DMS 273 treated with DMSO at 0.1 percent for 48 hours (cell line): ENCODE results near the gene NOTCH3.

Experiments used
- DNase-seq: peaks from one replicate; lab custom pipeline; 2025; lab: John Stamatoyannopoulos, UW

The NOTCH3 gene

DNA sequence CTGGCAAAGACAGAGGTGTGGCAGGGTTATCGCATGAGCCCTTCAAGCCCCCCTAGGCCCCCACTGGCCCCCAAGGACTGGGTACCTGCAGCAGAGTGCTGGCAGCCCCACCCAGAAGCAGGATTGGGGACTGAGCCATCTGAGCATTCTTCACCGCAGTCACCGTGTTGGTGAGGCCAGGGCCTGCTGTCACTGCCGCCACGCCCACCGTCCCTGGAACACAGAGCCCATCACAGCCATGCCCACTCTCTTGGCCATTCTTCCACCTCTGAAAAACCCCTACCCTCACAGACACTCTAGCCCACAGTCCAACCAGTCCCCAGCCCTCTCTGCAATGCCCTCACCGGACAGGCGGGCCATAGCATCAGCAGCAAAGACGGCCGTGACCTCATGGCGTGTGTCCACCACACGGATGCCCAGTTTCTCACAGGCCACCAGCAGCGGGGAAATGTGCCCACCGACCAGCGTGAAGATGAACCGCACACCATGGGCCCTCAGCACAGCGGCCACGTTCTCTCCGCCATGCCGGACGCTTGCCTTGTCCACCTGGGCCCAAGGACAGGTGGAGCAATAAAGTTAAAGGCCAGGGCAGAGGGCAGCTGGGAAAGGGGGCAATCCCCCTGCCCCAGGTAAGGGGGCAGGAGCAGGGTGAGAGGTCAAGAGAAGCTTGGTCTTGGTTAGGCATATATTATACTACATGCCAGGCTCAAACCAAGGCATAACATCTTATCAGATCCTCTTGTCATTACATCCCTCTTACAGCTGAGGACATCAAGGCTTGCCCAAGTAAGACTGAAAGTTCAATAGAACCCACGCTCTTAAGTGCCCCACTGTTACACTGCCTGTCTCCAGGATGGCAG lies 77.5 kb downstream of the NOTCH3 start:
- DNase-seq, result no peak

DNA sequence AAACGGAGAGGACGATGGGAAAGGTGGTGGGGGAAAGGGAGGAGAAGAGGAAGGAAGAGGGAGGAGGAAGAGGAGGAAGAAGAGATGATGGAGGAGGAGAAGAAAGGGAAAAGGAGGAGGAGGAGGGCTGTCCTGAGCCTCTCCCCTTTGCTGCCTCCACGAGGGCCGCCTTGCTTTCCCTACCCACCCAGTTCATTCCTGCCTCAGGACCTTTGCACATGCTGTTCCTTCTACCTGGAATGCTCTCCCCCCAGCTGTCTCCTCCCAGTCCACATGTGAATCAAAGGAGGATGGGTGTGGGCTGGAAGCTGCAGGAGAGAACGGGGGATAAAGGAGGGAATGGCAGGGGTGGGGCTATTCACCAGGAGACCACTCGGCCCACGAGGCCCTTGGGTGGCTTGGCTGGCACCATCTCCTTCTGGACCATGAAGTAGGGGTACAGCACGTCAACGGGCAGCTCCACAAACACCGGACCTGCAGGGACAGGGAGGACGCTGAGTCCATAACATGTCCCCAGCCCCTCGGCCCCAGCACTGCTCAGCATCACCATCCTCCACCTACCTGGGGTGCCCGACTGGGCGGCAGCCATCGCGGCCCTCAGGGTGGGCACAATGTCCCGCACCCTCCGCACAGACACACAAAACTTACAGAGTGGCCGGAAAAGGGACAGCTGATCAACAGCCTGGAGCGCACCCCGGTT lies 78.3 kb downstream of the NOTCH3 start:
- DNase-seq, result no peak

DNA sequence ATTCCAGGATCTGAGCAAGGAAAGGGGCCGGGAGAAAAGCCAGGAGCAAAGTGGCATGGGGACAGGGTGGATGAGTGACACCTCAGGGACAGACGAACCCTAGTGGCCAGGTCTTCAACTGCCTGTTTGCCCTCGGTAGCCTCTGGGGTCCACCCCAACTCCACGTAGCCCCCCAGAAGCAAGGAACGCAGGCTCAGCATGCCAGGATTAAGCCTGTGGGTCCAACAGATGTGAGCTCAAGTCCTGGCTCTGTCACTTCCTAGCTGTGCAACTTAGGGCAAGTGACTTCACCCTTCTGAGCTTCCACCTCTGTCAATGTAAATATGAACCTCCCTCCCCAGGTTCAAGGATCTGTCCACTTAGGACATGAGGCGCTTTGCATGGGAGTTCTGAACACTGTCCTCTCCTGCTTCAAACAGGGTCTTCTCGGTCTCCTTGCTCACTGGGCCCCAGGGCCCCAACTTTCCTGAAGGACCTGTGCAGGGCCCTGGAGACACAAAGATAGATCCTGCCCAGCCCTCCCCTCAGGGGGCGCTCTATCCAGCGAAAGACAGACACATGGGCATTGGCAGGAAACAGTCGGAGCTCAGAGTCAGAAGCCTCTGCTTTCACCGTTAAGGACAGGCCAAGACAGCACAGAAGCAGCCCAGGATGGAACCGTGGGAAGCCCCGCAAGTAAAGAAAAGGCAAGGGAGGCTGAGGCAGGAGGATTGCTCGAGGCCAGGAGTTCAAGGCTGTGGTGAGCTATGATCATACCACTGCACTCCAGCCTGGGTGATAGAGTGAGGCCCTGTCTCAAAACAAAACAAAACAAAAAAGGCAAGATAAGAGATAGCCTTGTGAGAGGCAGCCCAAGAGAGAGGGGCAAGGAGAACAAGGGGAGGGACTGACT lies 80.4 kb downstream of the NOTCH3 start:
- DNase-seq, result no peak

DNA sequence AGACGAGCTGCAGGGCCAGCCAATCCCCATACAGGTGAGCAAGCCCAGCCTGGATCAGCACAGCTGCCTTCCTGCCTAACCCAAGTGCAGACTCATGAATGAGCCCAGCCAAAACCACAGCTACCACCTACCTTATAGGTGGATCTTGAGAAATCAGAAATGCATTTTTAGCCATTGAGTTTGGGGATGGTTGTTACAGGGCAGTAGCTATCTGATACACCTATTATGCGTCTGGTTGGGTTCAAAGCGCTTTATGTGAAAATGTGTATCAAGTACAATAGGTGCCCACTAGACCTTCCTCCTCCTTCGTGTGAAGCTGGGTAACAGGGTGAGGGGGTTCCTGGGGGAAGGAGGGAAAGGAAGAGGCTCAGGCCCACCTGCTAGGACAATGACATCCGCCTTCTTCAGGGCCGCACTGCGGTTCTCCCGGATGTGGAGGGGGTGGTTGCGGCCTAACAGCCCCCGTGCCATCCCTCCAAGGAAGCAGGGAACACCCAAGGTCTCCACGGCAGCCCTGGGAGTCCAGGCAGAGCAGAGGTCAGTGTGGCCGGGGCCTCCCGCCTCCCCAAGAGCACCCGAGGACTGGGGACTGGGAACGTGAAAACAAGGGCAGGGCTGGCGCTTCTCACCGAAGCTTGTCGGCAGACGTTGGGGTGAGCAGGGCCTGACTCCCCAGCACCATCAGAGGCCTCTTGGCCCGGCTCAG lies 81.9 kb downstream of the NOTCH3 start:
- no peak for DNase-seq

DNA sequence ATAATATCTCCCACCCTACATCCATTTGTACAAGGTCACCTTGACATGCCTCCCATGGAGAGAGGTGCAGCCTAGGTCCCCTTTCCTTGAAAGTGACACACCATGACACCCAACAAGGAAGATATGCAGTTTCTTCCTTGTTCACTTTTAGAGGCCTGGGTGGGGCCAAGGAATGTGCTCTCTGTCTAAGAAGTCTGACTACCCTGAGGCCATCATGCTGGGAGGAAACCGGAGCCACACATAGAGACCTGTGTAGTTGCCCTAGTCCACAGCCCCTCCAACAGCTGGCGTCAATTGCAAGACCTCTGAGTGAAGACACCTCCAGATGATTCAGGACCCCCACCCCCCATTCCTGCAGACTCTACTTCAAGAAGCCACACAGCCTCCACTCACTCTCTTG lies 82.5 kb downstream of the NOTCH3 start:
- no peak for DNase-seq

DNA sequence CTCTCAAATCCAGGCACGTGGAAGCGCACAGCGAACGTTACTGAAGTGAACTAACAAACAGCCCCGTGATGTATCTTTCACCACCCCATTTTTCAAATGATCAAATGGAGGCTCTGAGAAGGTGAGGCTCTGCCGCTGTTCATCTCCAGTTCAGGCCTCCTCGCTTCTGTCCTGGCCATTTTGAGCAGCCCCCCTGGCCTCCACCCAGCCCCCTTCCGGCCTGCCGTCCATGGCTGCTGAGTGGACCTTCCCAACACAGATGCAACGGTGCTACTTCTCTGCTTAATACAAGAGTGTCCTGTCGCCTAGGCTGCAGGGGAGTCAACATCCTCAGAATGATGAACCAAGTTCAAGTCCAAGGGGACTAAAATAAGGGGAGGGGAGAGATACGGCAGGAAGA lies 83.9 kb downstream of the NOTCH3 start:
- DNase-seq, result no peak

DNA sequence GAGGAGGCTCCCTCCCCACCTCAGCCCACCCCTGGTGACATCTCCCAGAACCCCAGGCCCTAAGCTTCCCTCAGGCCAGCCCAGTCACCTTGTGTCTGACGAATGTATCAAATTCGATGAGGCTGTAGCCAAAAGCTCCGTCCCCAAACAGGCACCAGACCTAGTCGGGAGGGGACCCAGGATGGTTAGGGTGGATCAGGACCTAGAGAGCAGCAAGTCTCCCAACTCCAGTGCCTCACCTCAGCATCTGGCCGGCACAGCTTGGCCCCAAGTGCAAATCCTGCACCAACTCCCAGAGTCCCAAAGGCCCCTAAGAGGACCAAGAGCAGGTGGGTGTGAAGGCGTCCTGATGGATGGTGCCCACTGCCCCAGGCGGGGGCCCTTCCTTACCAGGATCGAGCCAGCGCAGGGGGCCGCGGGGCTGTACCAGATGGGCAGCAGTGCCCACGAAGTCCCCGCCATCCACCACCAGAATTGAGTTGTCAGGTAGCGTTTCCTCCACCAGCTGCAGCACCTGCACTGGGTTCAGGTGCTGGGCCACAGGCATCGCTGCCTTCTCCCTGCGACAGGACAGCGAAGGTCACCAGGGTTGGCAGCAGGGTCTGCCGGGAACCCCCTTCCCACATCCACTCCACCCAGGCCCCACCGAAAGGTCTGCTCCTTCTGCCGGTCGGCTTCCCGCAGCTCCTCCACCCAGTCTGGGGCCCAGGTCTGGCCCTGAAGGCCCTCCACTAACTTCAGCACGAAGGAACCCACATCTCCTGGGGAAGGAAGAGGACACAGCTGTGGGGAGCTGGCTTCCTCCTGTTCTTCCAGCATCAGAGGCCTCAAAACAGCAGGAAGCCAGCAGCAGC lies 84.8 kb downstream of the NOTCH3 start:
- DNase-seq, result no peak

DNA sequence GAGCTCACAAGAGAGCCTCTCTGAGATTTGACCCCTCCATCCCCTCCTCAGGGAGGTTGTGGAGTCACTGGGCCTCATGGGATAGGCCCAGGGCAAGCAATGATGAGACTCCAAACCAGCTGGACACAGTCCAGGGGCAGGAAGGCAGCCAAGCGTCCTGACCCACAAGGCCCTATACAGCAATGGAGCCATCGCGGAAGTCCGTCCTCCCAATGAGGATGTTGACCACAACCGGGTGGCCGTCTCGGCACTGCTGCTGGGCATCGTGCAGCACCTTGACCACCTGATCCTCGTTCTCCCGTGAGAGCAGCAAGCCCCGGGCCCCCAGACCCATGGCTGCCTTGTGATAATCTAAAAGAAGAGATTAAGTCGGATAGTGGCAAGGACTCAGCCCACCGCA lies 85.7 kb downstream of the NOTCH3 start:
- DNase-seq, result no peak

DNA sequence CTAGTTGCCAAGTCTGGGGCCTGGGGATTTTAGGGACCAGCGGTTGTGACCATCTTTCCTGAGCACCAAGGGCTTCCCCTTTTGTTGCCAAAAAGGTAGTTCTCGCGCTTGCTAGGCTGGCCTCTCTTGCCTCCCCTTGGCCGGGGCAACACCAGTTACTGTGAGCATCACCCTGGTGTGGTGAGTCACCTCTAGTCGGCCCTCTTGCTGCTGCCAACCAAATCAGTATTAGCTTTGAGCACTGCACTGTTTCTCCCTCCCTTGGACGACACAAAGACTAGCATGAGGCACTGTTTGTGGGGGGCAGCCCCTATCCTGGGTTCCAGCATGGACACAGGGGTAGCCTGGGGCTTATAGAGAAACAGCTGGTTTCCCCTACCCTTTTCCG lies 86.6 kb downstream of the NOTCH3 start:
- no peak for DNase-seq

DNA sequence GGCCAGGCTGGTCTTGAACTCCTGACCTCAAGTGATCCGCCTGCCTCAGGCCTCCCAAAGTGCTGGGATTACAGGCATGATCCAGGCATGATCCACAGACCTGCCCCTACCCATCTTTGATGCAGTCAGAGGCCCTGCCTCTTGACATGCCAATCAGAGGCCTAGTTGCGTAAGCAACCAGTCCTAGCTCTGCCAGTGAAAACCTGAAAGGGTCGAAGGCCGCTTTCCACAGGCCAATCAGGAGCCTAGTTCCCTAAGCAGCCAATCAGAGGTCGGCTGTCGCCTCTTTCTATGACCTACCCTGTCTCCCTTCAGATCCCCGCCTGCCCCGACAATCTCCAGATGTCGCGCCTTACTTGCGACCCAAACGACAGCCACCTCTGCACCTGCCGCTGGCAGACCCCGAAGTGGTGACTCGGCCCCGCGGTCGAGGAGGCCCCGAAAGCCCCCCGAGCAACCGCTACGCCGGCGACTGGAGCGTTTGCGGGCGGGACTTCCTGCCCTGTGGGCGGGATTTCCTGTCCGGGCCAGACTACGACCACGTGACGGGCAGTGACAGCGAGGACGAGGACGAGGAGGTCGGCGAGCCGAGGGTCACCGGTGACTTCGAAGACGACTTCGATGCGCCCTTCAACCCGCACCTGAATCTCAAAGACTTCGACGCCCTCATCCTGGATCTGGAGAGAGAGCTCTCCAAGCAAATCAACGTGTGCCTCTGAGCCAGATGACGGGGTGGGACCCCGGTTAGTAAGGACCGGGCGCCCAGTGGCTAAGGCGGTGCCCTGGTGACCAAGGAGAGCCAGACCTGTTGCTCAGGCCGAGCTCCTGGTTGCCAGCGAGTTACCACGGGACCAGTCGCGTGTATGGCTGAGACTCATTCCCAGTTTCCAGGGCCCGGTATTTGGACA lies 87.3 kb downstream of the NOTCH3 start:
- DNase-seq, result no peak

DNA sequence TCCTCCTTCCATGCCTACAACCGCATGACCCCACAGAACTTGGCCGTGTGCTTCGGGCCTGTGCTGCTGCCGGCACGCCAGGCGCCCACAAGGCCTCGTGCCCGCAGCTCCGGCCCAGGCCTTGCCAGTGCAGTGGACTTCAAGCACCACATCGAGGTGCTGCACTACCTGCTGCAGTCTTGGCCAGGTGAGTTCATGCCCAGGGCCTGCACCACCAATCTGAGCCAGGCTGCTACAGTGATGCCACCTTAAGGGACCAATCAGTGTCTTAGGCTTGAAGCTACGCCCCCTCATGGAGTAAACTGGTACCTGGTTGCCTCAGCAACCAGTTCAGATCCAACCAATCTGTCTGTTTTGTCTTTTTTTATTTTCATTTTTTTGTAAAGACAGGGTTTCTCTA lies 88.4 kb downstream of the NOTCH3 start:
- DNase-seq, result no peak

DNA sequence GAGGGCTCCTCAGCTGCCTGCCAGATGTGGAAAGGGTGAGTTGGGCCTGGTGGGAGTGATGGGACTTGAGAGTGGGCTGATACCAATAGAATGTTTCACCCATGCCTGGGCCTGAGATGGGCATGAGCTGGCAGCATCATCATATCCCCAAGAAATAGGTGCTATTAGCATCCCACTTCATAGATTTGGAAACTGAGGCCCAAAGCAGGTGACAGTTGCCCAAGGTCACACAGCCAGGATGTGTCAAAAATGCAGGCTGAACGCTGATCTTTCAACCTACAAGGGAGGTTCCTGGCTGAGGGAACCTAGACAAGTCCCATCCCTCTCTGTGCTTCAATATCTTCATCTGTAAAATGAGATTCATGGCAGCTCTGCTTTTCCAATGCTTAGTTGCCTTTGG lies 89.0 kb downstream of the NOTCH3 start:
- no peak for DNase-seq

DNA sequence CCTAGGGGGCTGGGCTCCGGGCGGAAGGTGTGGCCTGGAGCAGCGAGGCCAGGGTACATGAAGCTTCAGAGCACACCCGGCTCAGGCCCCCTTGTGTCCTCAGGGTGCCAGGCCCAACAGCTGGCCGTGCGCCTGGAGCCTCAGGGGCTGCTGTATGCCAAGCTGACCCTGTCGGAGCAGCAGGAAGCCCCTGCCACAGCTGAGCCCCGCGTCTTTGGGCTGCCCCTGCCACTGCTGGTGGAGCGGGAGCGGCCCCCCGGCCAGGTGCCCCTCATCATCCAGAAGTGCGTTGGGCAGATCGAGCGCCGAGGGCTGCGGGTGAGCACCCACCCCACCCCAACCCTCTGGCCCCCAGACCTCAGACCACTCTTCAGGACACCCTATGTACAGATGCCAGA lies 90.4 kb downstream of the NOTCH3 start:
- no peak for DNase-seq

DNA sequence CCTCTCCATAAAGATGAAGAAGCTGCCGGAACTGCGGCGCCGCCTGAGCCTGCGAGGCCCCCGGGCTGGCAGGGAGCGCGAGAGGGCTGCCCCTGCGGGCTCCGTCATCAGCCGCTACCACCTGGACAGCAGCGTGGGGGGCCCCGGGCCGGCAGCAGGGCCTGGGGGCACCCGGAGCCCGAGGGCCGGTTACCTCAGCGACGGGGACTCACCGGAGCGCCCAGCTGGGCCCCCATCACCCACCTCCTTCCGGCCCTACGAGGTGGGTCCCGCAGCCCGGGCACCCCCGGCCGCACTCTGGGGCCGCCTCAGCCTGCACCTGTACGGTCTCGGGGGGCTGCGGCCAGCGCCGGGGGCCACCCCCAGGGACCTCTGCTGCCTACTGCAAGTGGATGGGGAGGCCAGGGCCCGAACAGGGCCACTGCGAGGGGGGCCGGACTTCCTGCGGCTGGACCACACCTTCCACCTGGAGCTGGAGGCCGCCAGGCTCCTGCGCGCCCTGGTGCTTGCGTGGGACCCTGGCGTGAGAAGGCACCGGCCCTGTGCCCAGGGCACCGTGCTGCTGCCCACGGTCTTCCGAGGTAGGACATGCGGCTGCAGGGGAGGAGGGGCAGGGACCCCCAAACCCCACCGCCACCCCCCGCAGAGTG lies 90.9 kb downstream of the NOTCH3 start:
- no peak for DNase-seq
